SK-N-SH (cell line): ENCODE measurements around the gene CYB561A3.

Source experiments
- CTCF ChIP-seq: fragments of 200-600 bp; sonication (generic); IDR thresholded peaks from 2 replicates; pipeline ENCODE4 v1.6.1; 2017; ENCODE audit warnings: antibody characterized with exemption, mild to moderate bottlenecking, moderate library complexity
- EP300 ChIP-seq, 2 experiments: IDR thresholded peaks; 2 replicates each; pipeline versions ENCODE4 v1.4.0 to v1.6.1; 2012; ENCODE audit warnings: borderline replicate concordance in 1 of 2, low read depth in 1 of 2, low read length in 1 of 2
- EZH2phosphoT487 ChIP-seq: fragments of 200-600 bp; sonication (generic); IDR thresholded peaks from 2 replicates; pipeline ENCODE4 v1.6.1; 2017; ENCODE audit warnings: low read depth, mixed run types, mild to moderate bottlenecking, antibody characterized with exemption, moderate library complexity, borderline replicate concordance
- FOSL2 ChIP-seq: IDR thresholded peaks from 2 replicates; pipeline ENCODE4 v1.4.0; 2012; ENCODE audit warnings: low read depth, mild to moderate bottlenecking, moderate library complexity, borderline replicate concordance
- GABPA ChIP-seq: IDR thresholded peaks from 2 replicates; pipeline ENCODE4 v1.4.0; 2012; ENCODE audit warnings: low read depth, mild to moderate bottlenecking
- JUND ChIP-seq: IDR thresholded peaks from 2 replicates; pipeline ENCODE4 v1.4.0; 2012
- NFIC ChIP-seq: IDR thresholded peaks from 2 replicates; pipeline ENCODE4 v1.4.0; 2012; ENCODE audit warnings: borderline replicate concordance
- NRF1 ChIP-seq: IDR thresholded peaks from 2 replicates; pipeline ENCODE4 v1.6.1; 2012; ENCODE audit warnings: low read depth, mild to moderate bottlenecking, low read length
- POLR2AphosphoS5 ChIP-seq: IDR thresholded peaks from 2 replicates; pipeline ENCODE4 v1.6.1; 2012; ENCODE audit warnings: low read depth, low read length
- REST ChIP-seq: IDR thresholded peaks from 2 replicates; pipeline ENCODE4 v1.6.1; 2012; ENCODE audit warnings: mild to moderate bottlenecking, low read depth, low read length, moderate library complexity
- RXRA ChIP-seq: IDR thresholded peaks from 2 replicates; pipeline ENCODE4 v1.4.0; 2012; ENCODE audit warnings: low read depth, mild to moderate bottlenecking, borderline replicate concordance
- SMC3 ChIP-seq: IDR thresholded peaks from 2 replicates; pipeline ENCODE4 v1.6.1; 2012; ENCODE audit warnings: low read depth, low read length, improper control_type of control experiment
- TEAD4 ChIP-seq: IDR thresholded peaks from 2 replicates; pipeline ENCODE4 v1.4.0; 2012; ENCODE audit warnings: mild to moderate bottlenecking, borderline replicate concordance; ENCODE audit not compliant: insufficient read depth
- USF1 ChIP-seq: IDR thresholded peaks from 2 replicates; pipeline ENCODE4 v1.4.0; 2012; ENCODE audit warnings: low read depth, borderline replicate concordance

- TF ChIP-seq CTCF, result no peak
- TF ChIP-seq EP300 (IDR thresholded peaks at IDR 0.05; ENCODE audit: borderline replicate concordance in 1 of 2, low read depth in 1 of 2, low read length in 1 of 2), result no peak
- TF ChIP-seq EZH2phosphoT487, result no peak
- no peak for TF ChIP-seq RXRA
- no peak for TF ChIP-seq USF1
- TF ChIP-seq TEAD4, result no peak
- TF ChIP-seq POLR2AphosphoS5, result no peak
- no peak for TF ChIP-seq GABPA
- TF ChIP-seq JUND, result no peak
- no peak for TF ChIP-seq FOSL2
- no peak for TF ChIP-seq NFIC
- TF ChIP-seq SMC3, result no peak
- TF ChIP-seq REST, result no peak
- no peak for TF ChIP-seq NRF1
Observed at GRCh38 chr11:61332281-61332796, 29.3 kb downstream of the CYB561A3 start.
